DLD1 (cell line): ENCODE measurements around the gene SFN.

ENCODE experiments used
- in situ Hi-C: cut with HindIII; loops from 2 replicates; pipeline ENCODE4 v1.10.0; 2017; ENCODE audit warnings: low sequenced_read_pairs

SFN gene

GRCh38 chr1:26909951-26910342 is 47.0 kb downstream of the SFN start:
- in situ Hi-C loops = no loop called here

- in situ Hi-C loops = no loop called here
Measured at GRCh38 chr1:26910343-26911160, 47.6 kb downstream of the SFN start.

DNA sequence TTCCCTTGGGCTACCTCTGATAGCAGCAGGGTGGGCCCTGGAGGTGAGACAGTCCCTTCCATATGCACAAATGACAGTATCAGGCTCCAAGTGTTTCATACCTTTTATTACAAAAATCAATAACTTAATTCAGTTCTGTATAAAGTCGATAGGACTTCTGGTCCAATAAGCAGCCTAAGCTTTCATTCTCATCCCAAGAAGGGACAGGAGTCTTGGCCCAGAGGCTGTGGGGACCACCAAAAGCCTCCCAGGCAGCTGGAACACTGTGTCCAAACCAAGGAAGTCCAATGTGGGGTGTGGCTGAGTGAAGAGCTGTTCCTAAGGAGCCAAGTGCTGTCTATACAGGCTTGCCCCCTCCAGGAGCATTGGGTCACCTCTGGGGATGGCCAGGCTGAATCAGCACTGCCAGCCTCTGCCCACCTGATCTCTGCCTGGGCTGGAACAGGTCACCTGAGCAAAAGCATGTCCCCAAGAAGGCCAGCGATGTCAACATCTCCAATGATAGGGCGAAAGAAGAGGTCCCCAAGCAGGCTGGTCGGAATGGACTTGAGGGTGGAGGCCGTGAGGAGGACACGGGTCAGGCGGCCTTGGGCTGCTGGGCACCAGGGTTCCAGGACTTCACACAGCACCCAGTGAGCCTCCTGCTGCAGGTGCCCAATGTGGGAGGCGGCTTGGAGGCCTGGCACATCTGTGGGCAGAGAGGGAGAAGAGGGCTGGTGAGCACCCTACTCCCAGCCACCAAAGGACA is 48.6 kb downstream of the SFN start:
- in situ Hi-C loops = no loop called here

GRCh38 chr1:26912147-26912490 is 49.2 kb downstream of the SFN start:
- in situ Hi-C loops = no loop called here

- in situ Hi-C loops = no loop called here
Measured at GRCh38 chr1:26913389-26913753, 50.4 kb downstream of the SFN start.
